Measurements from ENCODE around the gene RBMY1E. TPM values are rescaled to one million over a fixed set of nuclear protein-coding genes. Genes with fewer than 3 reads are reported as not detected.

RBMY1E gene
- total RNA-seq (2022; extraction: Qiagen RNA extraction; ENCODE audit: low read depth): not detected in 5 replicates

DNA sequence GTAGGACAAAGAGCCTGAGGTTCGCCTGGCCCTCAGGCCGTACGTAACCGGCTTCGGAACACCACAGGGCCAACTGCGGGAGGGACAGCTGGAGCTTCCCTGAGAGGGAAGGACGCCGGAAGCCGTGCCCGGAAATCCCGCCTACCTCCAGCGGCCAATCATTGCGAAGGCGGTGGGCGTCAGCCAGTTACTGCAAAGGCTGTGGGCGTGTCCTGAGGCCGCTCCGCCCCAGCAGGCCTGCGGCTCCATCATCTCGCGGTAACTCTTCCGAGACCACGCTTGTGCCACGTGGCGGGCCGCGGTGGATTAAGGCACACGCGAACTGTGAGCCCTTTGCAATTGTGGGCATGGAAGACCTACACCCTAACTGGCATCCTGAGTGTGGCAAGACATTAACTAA, at the start of gene RBMY1E:
Gene RBMY1E, minus strand, starts transcription at position 101 of the 400 bp plus-strand sequence. CDS start 1,978 bp downstream, outside the sequence.

GRCh38 chrY:21894426-21894825, 23.4 kb downstream of the RBMY1E start, which contains the start of gene RBMY1D:
Gene RBMY1D, minus strand, starts transcription at chrY:21894526. Its CDS starts 2,013 bp downstream, at chrY:21892513.

Other genes with a start within 250 kb of the RBMY1E start
- gene RBMY1D, start 23.5 kb downstream of the RBMY1E start, total RNA-seq (2022; extraction: Qiagen RNA extraction; ENCODE audit: low read depth): not detected in 5 replicates